ENCODE results near the gene SH3RF1. TPM values are rescaled to one million over a fixed set of nuclear protein-coding genes. Genes with fewer than 3 reads are reported as not detected.

The SH3RF1 gene
- total and polyA plus RNA-seq, 10 of the 15 experiments (the other 5 are each of a cell fraction or from before 2014, with no cell fraction given) = 4.5 to 22.5 (median 10.4) TPM

DNA sequence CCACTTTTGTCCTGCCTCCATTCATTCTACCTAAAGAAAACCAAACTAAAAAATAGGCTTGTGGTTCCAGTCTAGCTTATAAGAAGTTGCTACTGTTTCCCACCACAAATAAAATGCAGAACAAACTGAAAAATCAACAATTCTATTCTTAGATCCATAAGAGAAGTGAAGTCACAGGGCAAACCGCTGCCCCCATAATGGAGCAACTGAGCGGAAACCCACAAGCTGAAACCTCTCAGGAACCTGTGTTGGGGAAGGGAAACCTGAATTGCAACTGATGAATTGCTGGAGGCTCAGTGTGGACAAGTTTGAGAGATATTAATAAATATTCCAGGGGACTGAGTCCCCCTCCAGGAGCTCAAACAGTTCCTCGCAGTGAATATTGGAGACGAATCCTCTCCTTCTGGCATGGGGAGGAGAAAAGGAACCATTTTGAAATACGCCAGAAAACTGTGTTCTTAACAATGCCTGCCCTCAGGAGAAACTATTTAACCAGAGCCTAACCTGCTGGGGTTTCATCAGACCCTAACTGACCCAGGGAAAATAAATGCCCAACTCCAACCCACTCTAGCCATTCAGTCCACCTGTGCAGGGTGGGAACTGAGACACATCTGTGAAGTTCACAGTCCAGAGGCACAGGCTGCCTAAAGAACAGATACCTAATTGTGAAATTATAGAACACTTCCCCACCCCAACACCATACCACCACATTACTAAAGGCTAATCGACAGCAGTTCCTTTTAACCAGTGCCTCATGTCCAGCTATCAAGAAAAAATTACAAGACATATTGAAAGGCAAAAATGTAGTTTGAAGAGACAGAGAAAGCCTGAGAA is 22.8 kb upstream of the SH3RF1 start (continued):
- TF ChIP-seq ZZZ3 (IDR thresholded peaks at IDR 0.05; ENCODE audit: control insufficient read depth, insufficient read length, low read depth) = no peak
- no peak for TF ChIP-seq SUZ12 (IDR thresholded peaks at IDR 0.05; ENCODE audit: unreplicated experiment)
- peak; percentile 99 for TF ChIP-seq RUNX3 (IDR thresholded peaks at IDR 0.05; ENCODE audit: low read length)
- peak; percentile 70 for TF ChIP-seq DPF2 (IDR thresholded peaks at IDR 0.05)
- TF ChIP-seq ZNF217 (IDR thresholded peaks at IDR 0.05) = no peak; the same call in 1 of the 2 replicates
- no peak for TF ChIP-seq ESRRA (IDR thresholded peaks at IDR 0.05; ENCODE audit: low read length)
- no peak for TF ChIP-seq KDM1A (IDR thresholded peaks at IDR 0.05; ENCODE audit: borderline replicate concordance)
- TF ChIP-seq, protein P1, sequence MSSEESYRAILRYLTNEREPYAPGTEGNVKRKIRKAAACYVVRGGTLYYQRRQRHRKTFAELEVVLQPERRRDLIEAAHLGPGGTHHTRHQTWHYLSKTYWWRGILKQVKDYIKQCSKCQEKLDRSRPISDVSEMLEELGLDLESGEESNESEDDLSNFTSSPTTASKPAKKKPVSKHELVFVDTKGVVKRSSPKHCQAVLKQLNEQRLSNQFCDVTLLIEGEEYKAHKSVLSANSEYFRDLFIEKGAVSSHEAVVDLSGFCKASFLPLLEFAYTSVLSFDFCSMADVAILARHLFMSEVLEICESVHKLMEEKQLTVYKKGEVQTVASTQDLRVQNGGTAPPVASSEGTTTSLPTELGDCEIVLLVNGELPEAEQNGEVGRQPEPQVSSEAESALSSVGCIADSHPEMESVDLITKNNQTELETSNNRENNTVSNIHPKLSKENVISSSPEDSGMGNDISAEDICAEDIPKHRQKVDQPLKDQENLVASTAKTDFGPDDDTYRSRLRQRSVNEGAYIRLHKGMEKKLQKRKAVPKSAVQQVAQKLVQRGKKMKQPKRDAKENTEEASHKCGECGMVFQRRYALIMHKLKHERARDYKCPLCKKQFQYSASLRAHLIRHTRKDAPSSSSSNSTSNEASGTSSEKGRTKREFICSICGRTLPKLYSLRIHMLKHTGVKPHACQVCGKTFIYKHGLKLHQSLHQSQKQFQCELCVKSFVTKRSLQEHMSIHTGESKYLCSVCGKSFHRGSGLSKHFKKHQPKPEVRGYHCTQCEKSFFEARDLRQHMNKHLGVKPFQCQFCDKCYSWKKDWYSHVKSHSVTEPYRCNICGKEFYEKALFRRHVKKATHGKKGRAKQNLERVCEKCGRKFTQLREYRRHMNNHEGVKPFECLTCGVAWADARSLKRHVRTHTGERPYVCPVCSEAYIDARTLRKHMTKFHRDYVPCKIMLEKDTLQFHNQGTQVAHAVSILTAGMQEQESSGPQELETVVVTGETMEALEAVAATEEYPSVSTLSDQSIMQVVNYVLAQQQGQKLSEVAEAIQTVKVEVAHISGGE (CRISPR knock-in tag; IDR thresholded peaks at IDR 0.05) = no peak
- peak; percentile 30; the same call in 1 of the 2 replicates for TF ChIP-seq RAD21 (IDR thresholded peaks at IDR 0.05; ENCODE audit: insufficient read depth, low read depth, low read length)
- 0 out of 2 replicates have a peak, but pooled peaks have one; percentile 65 for TF ChIP-seq ASH2L (IDR thresholded peaks at IDR 0.05; ENCODE audit: borderline replicate concordance, low read depth)
- TF ChIP-seq, protein P2, sequence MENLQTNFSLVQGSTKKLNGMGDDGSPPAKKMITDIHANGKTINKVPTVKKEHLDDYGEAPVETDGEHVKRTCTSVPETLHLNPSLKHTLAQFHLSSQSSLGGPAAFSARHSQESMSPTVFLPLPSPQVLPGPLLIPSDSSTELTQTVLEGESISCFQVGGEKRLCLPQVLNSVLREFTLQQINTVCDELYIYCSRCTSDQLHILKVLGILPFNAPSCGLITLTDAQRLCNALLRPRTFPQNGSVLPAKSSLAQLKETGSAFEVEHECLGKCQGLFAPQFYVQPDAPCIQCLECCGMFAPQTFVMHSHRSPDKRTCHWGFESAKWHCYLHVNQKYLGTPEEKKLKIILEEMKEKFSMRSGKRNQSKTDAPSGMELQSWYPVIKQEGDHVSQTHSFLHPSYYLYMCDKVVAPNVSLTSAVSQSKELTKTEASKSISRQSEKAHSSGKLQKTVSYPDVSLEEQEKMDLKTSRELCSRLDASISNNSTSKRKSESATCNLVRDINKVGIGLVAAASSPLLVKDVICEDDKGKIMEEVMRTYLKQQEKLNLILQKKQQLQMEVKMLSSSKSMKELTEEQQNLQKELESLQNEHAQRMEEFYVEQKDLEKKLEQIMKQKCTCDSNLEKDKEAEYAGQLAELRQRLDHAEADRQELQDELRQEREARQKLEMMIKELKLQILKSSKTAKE (IDR thresholded peaks at IDR 0.05; ENCODE audit: low read depth, poor library complexity, severe bottlenecking) = peak; percentile 68
- peak; percentile 93 to 96 for TF ChIP-seq IKZF2 (IDR thresholded peaks at IDR 0.05)
- 0 out of 2 replicates have a peak, but pooled peaks have one; percentile 64 for TF ChIP-seq RCOR1 (conservative IDR thresholded peaks at IDR 0.05; ENCODE audit: low read depth, low read length)
- TF ChIP-seq HDGF (IDR thresholded peaks at IDR 0.05) = no peak
- no peak for TF ChIP-seq POLR2AphosphoS5 (IDR thresholded peaks at IDR 0.05; ENCODE audit: low read length)
- TF ChIP-seq HDAC2 (IDR thresholded peaks at IDR 0.05) = 0 out of 2 replicates have a peak, but pooled peaks have one; percentile 14
- peak; percentile 90 for TF ChIP-seq CBFB (IDR thresholded peaks at IDR 0.05; ENCODE audit: low read depth)
- TF ChIP-seq SRF (IDR thresholded peaks at IDR 0.05; ENCODE audit: low read depth in 2 of 2, low read length in 2 of 2) = peak in 1 of 2 experiments; percentile 35; a peak in 1 of 4 replicates
- no peak for TF ChIP-seq BMI1 (IDR thresholded peaks at IDR 0.05; ENCODE audit: borderline replicate concordance)
- no peak for TF ChIP-seq HCFC1 (IDR thresholded peaks at IDR 0.05; ENCODE audit: low read length)
- TF ChIP-seq, protein P3, sequence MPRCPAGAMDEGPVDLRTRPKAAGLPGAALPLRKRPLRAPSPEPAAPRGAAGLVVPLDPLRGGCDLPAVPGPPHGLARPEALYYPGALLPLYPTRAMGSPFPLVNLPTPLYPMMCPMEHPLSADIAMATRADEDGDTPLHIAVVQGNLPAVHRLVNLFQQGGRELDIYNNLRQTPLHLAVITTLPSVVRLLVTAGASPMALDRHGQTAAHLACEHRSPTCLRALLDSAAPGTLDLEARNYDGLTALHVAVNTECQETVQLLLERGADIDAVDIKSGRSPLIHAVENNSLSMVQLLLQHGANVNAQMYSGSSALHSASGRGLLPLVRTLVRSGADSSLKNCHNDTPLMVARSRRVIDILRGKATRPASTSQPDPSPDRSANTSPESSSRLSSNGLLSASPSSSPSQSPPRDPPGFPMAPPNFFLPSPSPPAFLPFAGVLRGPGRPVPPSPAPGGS (IDR thresholded peaks at IDR 0.05; ENCODE audit: borderline replicate concordance, insufficient read depth, low read depth, low read length, poor library complexity, severe bottlenecking) = peak; percentile 89
- TF ChIP-seq, protein P4, sequence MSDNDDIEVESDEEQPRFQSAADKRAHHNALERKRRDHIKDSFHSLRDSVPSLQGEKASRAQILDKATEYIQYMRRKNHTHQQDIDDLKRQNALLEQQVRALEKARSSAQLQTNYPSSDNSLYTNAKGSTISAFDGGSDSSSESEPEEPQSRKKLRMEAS (IDR thresholded peaks at IDR 0.05; ENCODE audit: low read depth, low read length) = no peak
- no peak; the same call in 1 of the 2 replicates for TF ChIP-seq ZNF24 (IDR thresholded peaks at IDR 0.05)
- peak; percentile 94 for TF ChIP-seq ATF7 (IDR thresholded peaks at IDR 0.05; ENCODE audit: low read depth)
- peak; percentile 99 for TF ChIP-seq EED (IDR thresholded peaks at IDR 0.05; ENCODE audit: low read depth)

Data from GM12878 (cell line).